ENCODE data around the gene RASA3.
A peak's percentile ranks its signal among the peaks of the same experiment; 100 is the strongest.

Gene RASA3

GRCh38 chr13:114063545-114064449 is 68.6 kb downstream of the RASA3 start:
- DNase-seq, result peak; percentile 71

- DNase-seq, result no peak
Observed at GRCh38 chr13:114062754-114063153, 69.7 kb downstream of the RASA3 start.

- no peak for DNase-seq
Observed at GRCh38 chr13:114062341-114062740, 70.1 kb downstream of the RASA3 start.

- no peak for DNase-seq
Observed at GRCh38 chr13:114061744-114062143, 70.7 kb downstream of the RASA3 start.

DNA sequence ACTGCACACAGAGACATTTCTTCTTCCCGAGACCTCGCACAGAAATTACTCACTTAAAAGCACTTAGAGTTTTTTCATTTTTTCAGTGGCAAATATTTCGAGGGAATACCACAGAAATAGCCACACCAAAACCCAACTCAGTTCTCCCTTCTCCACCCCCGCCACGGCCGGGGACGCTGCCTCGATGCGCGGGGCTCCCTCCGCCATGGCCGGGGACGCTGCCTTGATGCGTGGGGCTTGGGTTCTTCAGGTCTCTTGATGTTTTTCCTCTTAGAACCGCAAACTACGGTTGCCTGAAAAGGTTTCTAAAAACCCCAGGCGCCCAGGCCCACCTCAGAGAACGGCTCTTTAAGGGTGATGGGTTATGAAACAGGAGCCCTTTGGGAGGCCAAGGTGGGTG is 71.4 kb downstream of the RASA3 start:
- no peak for DNase-seq

- DNase-seq, result no peak
Observed at GRCh38 chr13:114059946-114060860, 72.2 kb downstream of the RASA3 start.

GRCh38 chr13:114059428-114059827 is 73.0 kb downstream of the RASA3 start:
- no peak for DNase-seq

- no peak for DNase-seq
Observed at GRCh38 chr13:114058051-114058867, 74.2 kb downstream of the RASA3 start.

- DNase-seq, result no peak
Observed at GRCh38 chr13:114057166-114058050, 75.0 kb downstream of the RASA3 start.

DNA sequence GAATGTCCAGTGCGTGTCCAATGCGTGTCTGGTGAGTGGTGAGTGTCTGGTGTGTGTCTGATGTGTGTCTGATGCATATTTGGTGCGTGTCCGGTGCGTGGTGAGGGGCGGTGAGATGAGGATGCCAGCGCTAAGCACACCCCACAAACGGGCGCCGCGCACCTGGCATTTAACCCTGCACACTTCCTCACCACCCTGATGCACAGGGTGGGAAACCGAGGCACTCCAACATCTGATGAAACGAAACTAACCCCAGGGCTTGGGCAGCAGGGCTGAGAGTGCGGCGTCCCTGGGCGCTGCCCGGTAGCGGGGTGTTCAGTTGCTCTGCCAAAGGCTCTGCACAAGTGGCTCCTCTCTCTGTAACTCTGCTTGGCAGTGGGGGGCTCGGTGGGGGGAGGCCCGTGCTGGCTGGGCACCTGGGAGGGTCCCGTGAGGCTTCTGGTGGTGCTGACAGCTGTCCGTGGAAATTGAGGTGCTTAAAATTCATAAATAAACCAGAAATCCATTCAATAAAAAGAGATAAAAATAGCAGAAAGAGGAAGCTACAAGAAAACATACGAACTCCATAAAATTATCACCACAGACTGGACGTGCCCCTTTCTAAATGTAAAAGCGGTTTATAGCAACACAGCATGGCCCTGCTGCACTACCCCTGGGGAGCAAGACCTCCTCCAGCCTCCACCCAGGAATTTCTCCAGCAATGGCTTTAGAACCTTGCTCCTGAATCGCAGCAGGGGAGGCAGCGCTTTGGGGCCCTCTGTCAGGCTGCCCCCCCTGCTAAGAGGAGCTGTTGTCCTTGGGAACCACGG is 76.0 kb downstream of the RASA3 start:
- DNase-seq, result no peak

- DNase-seq, result no peak
Observed at GRCh38 chr13:114055766-114056165, 76.7 kb downstream of the RASA3 start.

GRCh38 chr13:114054830-114055439 is 77.5 kb downstream of the RASA3 start:
- DNase-seq, result no peak

- peak; percentile 58 for DNase-seq
Observed at GRCh38 chr13:114054264-114054663, 78.2 kb downstream of the RASA3 start.

DNA sequence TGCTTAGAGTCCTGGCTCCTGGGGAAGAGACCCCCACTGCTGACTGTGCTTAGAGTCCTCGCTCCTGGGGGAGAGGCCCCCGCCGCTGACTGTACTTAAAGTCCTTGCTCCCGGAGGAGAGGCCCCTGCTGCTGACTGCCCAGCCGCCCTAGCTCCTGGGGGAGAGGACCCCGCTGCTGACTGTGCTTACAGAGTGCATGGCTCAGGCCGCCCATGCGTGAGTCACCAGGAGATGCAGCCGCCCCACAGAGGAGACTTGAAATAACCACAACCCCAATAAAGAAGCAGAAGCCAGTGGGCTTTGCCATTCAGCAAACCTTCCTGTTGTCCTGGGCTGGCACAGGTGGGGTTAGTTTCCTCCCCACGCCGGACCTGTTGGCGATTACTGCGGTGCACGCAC is 79.4 kb downstream of the RASA3 start:
- DNase-seq, result no peak

- no peak for DNase-seq
Observed at GRCh38 chr13:114050536-114051450, 81.6 kb downstream of the RASA3 start.

GRCh38 chr13:114049626-114050101 is 82.8 kb downstream of the RASA3 start:
- DNase-seq, result no peak

GRCh38 chr13:114049026-114049425 is 83.4 kb downstream of the RASA3 start:
- DNase-seq, result peak; percentile 80

GRCh38 chr13:114048443-114048842 is 84.0 kb downstream of the RASA3 start:
- no peak for DNase-seq

- DNase-seq, result no peak
Observed at GRCh38 chr13:114047358-114047881, 85.0 kb downstream of the RASA3 start.

Data from stimulated activated CD8-positive, alpha-beta memory T cell treated with anti-CD3 and anti-CD28 coated beads, Interleukin-4, amount 100 ng/mL, for 48 hours (primary cell).